Jurkat, Clone E6-1 (cell line): Measurements from ENCODE around the gene MMP15.

Experiments used
- DNase-seq: peaks from one replicate; pipeline ENCODE4 v3.0.0-alpha.2; 2011; ENCODE audit warnings: low read depth, low spot score
- H3K4me3 ChIP-seq: 2 replicates; pipeline ENCODE4 v1.5.1; 2011; ENCODE audit warnings: mild to moderate bottlenecking, low read length, control low read depth, moderate library complexity

The MMP15 gene

DNA sequence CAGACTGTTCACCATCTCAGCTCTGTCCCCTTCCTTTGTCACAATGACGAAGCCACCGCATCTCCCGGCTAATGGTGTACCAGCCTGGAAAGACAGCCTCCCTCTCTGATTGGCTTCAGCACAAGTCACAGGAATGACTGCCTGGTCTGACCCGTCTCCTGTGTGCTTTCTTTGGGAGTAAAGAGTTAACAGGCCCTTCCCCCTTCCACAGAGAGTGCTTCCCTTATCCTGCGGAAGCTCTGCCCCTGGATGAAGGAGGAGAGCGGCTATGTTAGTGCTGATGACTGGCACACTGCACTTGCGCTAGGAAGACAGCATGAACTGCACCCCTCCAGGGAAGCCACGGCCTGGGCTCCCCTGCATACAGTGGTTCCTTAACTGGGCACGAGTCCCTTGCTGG, 13.1 kb upstream of the MMP15 start:
- no peak for DNase-seq
- H3K4me3 ChIP-seq: no peak overlapping the region

DNA sequence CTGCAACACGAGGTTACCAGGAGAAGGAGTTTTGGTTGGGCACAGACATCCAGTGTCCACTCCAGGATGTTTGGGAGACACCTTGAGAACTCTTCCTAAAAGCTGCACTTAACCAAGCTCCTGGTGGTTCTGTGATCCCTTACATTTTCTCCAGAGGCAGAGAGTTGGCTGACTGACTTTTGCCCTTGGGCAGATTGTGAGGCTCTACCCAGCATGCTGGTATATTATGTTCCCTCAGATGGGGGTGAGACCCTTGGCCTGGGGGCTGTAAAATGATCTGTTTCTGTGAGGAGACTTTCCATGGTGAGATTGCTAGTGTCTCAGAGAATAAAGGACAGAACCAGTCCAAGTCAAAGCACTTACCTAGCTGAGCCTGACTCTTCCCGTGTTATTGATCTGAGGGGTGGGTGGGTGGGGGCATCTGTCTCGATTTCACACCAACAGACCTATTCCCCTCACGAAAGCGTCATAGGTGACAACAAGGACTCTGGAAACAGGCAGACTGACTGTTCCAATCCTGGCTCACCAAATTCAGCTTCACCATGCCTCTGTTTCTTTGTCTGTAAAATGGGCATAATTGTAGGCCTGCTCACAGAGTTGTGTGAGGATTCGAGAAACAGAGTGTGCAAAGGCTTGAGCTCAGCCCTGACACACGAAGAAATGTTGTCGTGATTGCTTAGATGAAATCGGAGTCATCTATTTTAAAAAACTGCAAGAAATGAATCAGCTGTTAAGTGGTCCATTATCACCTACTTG, 12.2 kb upstream of the MMP15 start:
- no peak overlapping the region for H3K4me3 ChIP-seq
- DNase-seq: no peak

DNA sequence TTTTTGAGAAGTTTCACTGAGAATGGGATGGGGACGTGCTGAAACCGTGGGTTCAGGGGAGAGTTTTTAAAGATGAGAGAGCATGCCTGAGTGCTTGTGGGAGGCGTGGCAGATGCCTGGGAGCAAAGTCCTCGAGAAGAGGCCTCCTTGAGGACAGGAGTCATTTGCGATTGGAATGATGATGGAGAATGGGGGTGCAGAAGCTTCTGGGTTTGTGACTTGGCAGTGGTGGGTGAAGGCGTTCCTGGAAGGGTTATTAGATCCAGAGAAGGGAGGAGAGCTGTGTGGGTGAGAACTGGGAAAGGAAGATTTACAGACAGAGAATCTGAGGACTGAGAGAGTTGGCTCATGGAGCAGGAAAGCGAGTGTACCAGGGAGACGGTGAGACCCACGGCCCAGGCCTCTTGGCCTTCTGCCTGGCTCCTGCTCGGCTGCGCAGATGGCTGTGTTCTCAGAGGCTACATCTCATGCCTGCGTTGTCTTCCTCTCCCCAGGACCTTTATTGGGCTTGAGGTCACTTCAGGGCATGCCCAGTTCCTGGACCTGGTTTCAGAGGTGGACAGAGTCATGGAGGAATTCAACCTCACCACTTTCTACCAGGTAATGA, 8.6 kb upstream of the MMP15 start:
- no peak for DNase-seq
- no peak overlapping the region for H3K4me3 ChIP-seq

DNA sequence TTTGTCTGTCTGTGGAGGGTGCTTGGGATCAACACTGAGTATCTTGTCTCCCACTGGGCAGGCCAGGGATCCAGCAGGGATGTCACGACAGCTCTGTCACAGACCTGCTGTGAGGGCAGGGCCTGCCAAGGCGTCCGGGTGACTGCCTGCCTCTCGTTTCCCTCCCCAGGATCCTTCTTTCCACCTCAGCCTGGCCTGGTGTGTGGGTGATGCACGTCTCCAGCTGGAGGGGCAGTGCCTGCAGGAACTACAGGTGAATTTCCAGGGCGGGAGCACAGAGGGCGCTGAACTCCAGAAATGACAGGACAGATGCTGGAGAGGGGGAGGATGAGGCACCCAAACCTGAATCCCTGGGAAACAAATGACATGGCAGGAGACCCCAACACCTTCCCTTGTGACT, 6.8 kb upstream of the MMP15 start:
- no peak for DNase-seq
- H3K4me3 ChIP-seq: no peak overlapping the region

DNA sequence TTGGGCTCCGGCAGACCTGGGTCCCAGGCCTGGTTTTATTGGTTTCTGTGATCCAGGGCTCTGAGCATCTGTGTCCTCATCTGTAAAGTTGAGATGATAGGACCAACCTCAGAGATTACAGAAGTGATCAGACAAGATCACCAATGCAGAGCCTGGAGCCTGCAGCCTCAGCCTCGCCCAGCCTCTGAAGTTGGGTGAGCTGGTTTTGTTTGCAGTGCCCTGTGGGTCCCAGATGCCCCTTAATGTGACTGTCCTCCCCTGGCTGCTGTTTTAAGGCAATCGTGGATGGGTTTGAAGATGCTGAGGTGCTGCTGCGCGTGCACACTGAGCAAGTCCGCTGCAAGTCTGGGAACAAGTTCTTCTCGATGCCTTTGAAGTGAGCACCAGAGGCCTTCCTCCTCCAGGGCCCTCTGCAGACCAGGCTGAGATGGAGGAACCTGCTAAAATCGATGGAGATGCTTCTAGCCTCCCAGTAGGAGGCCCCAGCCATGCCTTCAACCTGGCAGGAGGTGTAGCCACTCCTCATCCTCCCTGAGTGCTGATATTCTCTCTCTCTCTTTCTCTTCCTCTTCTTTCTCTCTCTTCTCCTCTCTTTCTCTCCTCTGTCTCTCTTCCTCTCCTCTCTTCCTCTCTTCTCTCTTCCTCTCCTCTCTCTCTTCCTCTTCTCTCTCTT, 5.6 kb upstream of the MMP15 start:
- H3K4me3 ChIP-seq: no peak overlapping the region
- no peak for DNase-seq

DNA sequence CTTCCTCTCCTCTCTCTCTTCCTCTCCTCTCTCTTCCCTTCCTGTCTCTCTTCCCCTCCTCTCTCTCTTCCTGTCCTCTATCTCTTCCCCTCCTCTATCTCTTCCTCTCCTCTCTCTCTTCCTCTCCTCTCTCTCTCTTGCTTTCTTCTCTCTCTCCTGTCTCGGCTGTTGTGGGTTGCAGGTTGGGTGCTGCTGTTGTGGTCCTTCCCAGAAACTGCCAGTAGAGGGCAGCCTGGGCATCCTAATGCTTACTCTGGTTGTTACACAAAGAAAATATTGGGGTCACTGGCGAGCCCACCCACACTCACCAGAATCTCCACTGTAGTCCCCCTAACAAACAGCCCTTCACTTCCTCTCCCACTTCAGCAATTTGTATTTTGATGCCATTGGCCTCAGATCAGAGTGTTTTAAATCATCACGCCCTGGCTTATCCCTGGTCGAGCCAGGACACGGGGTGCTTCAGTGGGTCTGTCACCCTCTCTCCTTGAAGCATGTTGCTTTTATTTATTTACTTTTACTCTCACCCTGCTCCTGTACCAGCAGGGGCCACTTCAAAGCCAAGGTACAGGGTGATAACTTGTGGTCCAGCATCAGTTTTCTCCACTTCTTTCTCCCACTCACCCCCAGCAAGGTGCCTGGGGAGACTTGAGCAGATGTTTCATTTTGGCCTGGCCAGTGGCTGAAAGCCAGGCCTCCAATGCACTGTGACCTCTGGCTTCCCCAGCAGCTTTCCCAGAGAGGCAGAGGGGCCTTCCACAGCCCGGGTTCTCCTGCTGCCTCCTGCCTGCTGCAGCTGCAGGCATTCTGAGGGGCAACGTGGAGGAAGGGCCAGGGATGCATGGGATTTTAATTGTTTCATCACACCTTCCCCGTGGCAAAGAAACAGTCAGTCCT, 4.7 kb upstream of the MMP15 start:
- DNase-seq: peak; percentile 64
- no peak overlapping the region for H3K4me3 ChIP-seq

DNA sequence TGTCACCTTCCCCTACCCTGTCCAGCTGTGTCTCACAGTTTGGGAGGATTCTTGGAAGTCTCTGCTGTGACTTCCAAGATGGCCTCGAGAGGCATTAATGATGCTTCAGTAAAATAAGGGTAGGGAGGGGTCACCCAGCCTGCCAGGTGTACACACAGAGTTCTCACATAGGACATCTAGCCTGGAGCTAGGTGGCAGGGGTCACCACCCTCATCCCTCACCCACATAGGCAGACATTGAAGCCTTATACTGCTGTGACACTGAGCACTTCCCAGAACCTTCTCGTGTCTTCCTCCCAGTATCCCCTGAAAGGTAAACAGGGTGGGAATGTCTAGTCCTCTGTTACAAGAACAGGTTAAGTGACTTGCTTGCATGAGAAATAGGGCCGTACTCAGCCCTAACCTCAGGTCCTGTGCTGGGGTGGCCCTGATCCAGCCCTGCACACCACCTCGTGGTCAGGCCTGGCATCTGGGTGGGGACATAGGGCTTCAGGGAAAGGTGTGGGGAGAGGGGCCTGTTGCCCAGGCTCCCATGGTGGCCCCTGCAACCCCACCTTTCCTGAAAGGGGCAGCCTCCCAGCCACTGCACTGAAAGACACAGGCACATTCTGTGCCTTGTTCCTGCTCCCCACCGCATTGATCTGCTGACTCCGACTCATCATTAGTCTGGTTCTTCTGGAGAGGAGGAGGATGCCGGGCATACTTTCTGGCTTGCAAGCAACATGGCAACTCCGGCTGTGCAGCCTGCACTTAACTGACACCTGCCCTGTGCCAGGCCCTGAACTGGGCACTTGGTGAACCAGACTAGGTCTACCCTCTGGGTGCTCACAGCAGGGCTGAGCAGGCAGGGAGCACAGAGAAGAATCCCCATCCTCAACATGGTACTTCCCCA, 3.6 kb upstream of the MMP15 start:
- H3K4me3 ChIP-seq: no peak overlapping the region
- no peak for DNase-seq

DNA sequence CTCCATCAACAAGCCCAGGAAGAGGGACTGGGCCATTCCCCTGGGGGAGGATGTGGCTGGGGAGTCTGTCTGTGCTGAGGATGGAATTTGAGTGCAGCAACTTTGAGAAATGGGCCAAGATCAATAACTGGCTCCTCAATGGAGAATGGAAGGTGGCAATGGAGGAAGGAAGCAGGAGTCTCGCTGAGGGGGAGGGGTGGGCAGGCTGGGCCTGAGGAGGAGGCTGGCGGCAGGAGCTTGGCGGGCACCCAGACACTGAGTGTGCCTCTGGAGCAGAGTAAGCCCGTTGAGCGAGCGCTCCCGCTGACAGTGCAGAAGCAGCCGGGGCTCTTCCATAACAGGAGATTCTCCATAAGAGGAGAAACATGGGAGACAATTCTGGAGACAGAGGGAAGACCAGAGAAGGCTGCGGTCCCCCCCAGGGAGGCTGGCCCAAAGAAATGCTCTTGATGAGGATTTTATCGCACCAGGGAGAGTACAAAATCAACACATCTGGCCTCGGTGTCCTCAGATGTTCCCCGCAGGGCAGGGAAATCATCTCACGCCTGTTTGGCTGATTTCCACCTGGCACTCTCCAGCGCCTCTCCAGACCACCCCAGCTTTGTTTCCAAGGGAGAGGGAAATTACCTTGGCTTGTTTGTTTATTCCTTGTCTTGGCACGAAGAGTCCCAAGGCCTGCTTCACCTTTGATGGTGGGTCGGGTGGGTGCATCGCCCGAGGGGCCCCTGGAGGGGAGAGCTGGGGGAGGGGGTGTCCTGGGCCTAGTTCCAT, 2.8 kb upstream of the MMP15 start:
- no peak for DNase-seq
- H3K4me3 ChIP-seq: no peak overlapping the region

DNA sequence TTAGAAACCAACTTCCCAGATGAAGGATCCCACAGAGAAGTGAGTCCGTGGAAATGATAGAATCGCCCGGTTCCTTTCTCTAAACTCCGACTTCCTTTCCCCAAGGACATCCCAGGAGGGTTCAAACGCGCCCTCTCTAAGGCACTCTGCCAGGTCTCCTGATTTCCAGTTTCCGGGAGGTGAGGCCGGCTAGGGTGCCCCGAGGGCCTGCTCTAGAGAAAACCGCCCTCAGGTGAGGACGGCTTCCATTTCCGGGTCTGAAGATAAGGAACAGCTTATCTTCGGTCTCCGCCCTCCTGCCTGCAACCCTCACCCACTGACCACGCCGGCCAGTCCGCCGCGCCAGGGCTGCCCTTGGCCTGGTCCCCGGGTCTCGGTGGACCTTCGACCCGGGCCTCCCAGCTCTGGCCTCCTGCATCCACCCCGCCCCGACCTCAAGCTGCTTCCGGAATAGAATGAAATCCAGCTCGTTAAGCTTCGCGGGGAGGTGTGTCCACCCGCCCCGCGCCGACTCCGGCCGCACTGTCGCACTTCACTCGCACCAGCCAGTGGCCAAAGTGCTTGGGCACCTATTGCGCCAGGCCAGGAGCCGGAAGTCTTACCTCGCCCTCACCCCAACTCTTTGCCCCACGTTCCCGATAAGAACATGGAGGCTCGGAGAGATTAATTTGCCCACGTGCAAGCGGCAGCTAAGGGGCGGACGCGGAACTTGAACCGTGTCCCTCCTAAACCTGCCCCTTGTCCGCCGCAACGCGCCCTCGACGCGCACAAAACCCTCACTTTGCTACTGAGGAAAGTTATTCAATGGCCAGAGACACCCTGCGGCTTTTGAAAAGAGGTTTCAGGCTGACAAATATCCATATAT, 836 bp upstream of the MMP15 start:
- H3K4me3 ChIP-seq: peak overlapping the region; percentile 54
- no peak for DNase-seq

DNA sequence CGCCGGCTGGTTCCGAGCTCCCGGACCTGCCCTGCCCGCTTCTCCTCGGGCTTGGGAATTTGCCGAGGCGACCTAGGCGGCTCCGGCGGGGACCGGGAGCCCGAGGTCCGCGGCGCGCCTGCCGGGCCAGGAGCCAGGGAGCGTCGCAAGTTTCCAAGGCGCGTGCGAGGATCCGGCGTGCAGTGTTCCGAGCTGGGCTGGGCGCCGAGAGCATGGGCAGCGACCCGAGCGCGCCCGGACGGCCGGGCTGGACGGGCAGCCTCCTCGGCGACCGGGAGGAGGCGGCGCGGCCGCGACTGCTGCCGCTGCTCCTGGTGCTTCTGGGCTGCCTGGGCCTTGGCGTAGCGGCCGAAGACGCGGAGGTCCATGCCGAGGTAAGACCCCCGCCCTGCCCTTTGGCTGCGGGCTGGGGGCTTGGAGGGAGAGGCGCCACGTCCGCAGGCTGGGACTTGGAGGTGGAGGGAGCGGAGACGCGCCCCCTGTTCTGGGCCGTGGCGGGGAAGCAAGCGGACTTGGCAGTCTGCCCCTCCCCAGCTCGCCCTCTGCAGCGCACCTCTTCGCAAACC, 668 bp downstream of the MMP15 start:
- DNase-seq: no peak
- peak overlapping the region; percentile 54 for H3K4me3 ChIP-seq

DNA sequence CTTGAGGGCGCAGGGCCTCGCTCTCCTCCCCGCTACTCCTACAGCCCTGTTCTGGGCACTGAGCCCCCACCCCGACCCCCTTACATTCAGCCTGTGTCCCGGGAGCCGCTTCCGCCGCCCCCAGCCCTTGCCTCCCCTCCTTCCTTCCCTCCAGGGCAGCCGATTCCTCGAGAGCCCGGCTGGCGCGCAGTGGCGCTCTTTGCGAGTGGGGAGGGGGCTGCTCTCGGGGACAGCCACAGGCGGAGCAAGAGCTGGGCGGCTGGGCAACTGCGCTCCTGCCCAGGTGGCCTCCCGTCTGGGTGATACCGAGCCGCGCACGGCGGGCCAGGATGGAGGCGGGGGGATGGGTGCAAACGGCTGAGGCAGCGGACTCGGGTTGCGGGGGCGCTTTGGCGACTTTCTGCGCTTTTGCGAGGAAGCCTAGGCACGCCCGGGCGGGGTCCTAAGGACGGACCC, 1.2 kb downstream of the MMP15 start:
- H3K4me3 ChIP-seq: peak overlapping the region; percentile 54
- DNase-seq: no peak

DNA sequence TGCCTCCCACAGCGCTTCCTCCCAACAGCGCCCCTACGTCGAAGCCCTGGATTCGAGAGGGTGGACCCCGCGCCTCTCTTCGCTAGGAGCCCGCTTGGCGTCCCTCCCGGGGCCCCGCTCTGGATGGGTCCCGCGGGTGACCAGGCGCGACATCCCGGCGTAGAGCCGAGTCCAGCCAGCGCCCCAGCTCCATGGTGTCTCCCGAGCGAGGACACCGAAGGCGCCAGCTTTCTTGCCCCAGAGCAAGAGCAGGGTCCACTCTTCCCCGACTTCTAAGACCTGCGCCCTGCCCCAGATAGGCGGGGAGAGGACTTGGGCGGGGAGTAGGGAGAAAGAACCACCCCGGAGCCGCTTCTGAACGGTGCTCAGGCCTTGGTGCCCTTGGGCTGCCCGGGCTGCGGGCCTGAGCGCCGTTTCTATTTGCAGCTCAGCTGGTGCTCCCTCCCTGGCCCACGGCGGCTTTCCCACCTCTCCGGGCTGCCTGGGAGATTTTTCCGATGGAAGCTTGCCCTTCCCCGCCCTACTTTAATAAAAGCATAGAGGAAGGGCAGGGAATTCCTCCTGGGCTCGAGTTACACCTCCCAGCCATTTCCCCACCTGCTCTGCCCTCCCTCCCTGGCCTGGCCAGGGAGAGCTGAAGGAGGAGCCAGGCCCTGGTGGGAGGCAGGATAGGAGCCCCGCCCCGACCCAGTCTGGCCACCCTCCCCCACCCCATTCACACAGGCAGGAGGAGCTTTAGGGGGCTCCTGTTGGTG, 1.8 kb downstream of the MMP15 start:
- H3K4me3 ChIP-seq: no peak overlapping the region
- DNase-seq: no peak

DNA sequence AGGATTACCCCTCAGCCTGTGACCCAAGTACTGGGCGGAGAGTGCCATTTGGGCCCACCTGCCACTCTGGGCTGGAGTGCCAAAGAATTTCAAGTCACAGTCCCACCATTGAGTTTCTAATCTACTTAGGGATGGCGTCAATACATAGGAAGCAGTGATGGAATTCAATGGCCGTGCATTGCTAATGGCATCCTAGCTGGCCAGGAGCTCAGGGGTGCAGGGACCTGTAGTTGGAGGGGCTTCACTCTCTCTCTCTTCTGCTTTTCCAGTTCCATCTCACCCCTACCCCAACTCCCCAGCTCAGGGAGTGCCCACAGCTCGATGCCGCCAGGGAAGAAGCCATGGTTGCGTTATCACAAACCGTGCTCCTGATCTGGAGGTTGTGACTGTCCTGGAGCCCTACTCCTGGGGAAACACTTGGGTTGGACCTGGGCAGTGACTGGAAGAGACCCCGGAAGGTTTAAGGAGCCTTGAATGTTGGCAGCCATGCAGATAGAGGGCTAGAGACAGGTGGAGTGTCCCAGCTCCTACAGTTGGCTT, 2.4 kb downstream of the MMP15 start:
- no peak overlapping the region for H3K4me3 ChIP-seq
- DNase-seq: no peak

DNA sequence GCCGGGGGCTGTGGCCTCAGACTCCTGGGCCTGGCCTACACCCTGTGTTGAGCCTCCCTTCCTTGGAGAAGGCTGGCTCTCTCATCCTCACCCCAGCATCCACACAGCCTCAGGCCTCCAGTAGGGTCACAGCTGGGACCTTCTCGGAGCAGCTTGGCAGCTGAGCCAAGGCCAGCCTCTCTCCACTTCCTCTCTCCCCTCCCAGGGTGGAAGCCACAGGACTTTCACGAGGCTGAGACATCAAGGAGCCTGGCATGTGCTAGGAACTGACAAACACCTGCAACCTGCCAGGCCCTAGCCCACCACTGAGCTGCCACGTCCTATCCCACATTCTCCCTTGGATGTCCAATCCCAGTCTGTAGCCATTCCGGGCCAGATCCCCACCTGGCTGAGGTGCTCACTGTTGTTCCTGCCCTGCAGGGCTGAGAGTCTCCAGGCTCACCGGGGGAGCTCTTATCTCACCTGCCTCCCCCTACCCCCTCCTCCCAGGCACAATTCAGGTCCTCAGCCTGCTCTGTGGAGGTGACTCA, 3.1 kb downstream of the MMP15 start:
- no peak overlapping the region for H3K4me3 ChIP-seq
- peak; percentile 70 for DNase-seq

DNA sequence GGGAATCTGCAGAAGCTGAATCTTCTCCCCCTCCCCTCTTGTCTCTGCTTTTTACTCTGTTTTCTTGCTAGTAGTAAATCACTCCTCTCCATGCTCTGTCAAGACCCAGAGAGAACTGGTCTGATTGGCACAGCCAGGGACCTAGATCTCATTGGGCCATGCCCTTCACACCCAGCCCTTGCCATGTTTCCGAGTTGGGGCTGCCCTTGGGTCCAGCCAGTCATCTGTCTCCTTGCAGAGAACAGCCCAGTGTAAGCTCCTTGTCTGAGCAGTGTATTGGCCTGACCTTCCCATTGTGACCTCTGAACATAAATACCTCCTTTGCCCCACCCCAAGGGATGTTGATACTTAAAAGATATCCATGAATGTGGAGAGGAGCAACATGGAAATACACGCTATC, 3.9 kb downstream of the MMP15 start:
- H3K4me3 ChIP-seq: no peak overlapping the region
- DNase-seq: no peak
